ENCODE data around the gene UNK. TPM values are rescaled to one million over a fixed set of nuclear protein-coding genes. Genes with fewer than 3 reads are reported as not detected.
A peak's percentile ranks its signal among the peaks of the same experiment; 100 is the strongest.

Gene UNK
- total and polyA plus RNA-seq, 2 of the 13 experiments (the other 11 are each of a cell fraction or from before 2014, with no cell fraction given): 31.6 to 33.0 TPM

- TF ChIP-seq ZNF24 (IDR thresholded peaks at IDR 0.05) (no peak), ZNF556 (CRISPR knock-in tag; IDR thresholded peaks at IDR 0.05; ENCODE audit: borderline replicate concordance) (no peak), MIER3 (CRISPR knock-in tag; IDR thresholded peaks at IDR 0.05; ENCODE audit: borderline replicate concordance) (peak; percentile 82), EED (CRISPR knock-in tag; IDR thresholded peaks at IDR 0.05) (0 out of 2 replicates have a peak, but pooled peaks have one; percentile 49), ZFAT (CRISPR knock-in tag; conservative IDR thresholded peaks at IDR 0.05) (no peak), AHDC1 (CRISPR knock-in tag; IDR thresholded peaks at IDR 0.05; ENCODE audit: borderline replicate concordance) (peak; percentile 57; the same call in 1 of the 2 replicates), REL (CRISPR knock-in tag; conservative IDR thresholded peaks at IDR 0.05) (no peak), DRAP1 (CRISPR knock-in tag; IDR thresholded peaks at IDR 0.05) (peak; percentile 88), ZNF276 (CRISPR knock-in tag; IDR thresholded peaks at IDR 0.05; ENCODE audit: low read depth) (peak; percentile 85; the same call in 1 of the 2 replicates), TAF1 (CRISPR knock-in tag; IDR thresholded peaks at IDR 0.05) (peak; percentile 56), KLF9 (CRISPR knock-in tag; IDR thresholded peaks at IDR 0.05; ENCODE audit: low read depth) (0 out of 2 replicates have a peak, but pooled peaks have one; percentile 78), ZNF567 (CRISPR knock-in tag; IDR thresholded peaks at IDR 0.05; ENCODE audit: borderline replicate concordance) (peak; percentile 87; the same call in 1 of the 2 replicates), LCORL (IDR thresholded peaks at IDR 0.05) (no peak), LCORL (CRISPR knock-in tag; IDR thresholded peaks at IDR 0.05) (peak; percentile 88; the same call in 1 of the 2 replicates), ZNF777 (CRISPR knock-in tag; IDR thresholded peaks at IDR 0.05) (peak; percentile 52; the same call in 1 of the 2 replicates), PPARG (CRISPR knock-in tag; conservative IDR thresholded peaks at IDR 0.05) (peak; percentile 70), KDM6A (CRISPR knock-in tag; IDR thresholded peaks at IDR 0.05; ENCODE audit: low read depth) (peak; percentile 49; the same call in 1 of the 2 replicates), RBM39 (IDR thresholded peaks at IDR 0.05; ENCODE audit: low read depth, low read length, poor library complexity, severe bottlenecking) (no peak), ZNF615 (CRISPR knock-in tag; IDR thresholded peaks at IDR 0.05; ENCODE audit: borderline replicate concordance) (peak; percentile 32; the same call in 1 of the 2 replicates), MYNN (CRISPR knock-in tag; IDR thresholded peaks at IDR 0.05; ENCODE audit: low read depth) (peak; percentile 89; the same call in 1 of the 2 replicates)
Observed at GRCh38 chr17:75869282-75870141, 84.9 kb downstream of the UNK start (continued).

Measured in HepG2 (cell line).